CD14-positive monocyte (primary cell): Measurements from ENCODE around the gene PSMD11. TPM values are rescaled to one million over a fixed set of nuclear protein-coding genes. Genes with fewer than 3 reads are reported as not detected.
"Not testable (repeated sequence)": the region's sequence is repeated elsewhere in the genome, so short reads cannot be mapped to it uniquely, and the experiment has no call there.

Experiments used
- DNase-seq, 3 donors: peaks; one replicate each; pipeline ENCODE4 v3.0.0-alpha.2; 2011 to 2022
- H2AFZ ChIP-seq: 2 replicates; pipeline ENCODE4 v1.6.0; 2012; ENCODE audit warnings: mild to moderate bottlenecking, low read depth, low read length, inconsistent platforms; ENCODE audit not compliant: insufficient read depth, poor library complexity, severe bottlenecking
- H3K27ac ChIP-seq, 2 donors: 1 replicate in 1 of 2; 2 replicates in 1 of 2; pipeline ENCODE4 v1.5.1; 2012 to 2013; ENCODE audit warnings: low read length in 2 of 2, control low read depth in 1 of 2, inconsistent platforms in 1 of 2, low read depth in 1 of 2, mild to moderate bottlenecking in 1 of 2
- H3K27me3 ChIP-seq, 2 donors: one replicate each; pipeline versions ENCODE4 v1.6.0 to v1.6.1; 2011 to 2013; ENCODE audit warnings: low read length in 2 of 2; ENCODE audit not compliant: control insufficient read depth in 2 of 2, insufficient read depth in 2 of 2
- H3K36me3 ChIP-seq, 2 donors: replicated peaks in 1 of 2; 1 replicate in 1 of 2; 2 replicates in 1 of 2; pipeline versions ENCODE4 v1.5.1 to v1.6.1; 2012 to 2013; ENCODE audit warnings: low read length in 2 of 2, control low read depth in 1 of 2, inconsistent platforms in 1 of 2, mild to moderate bottlenecking in 1 of 2; ENCODE audit not compliant: insufficient read depth in 2 of 2, control insufficient read depth in 1 of 2
- H3K4me1 ChIP-seq, 2 donors: 1 replicate in 1 of 2; 2 replicates in 1 of 2; pipeline versions ENCODE4 v1.5.1 to v1.6.1; 2012 to 2013; ENCODE audit warnings: low read length in 2 of 2, control low read depth in 1 of 2, inconsistent platforms in 1 of 2, mild to moderate bottlenecking in 1 of 2, moderate library complexity in 1 of 2; ENCODE audit not compliant: insufficient read depth in 2 of 2, control insufficient read depth in 1 of 2
- H3K4me2 ChIP-seq: replicated peaks from 2 replicates; pipeline ENCODE3; 2012; ENCODE audit warnings: low read length, moderate library complexity, mild to moderate bottlenecking; ENCODE audit not compliant: poor library complexity, severe bottlenecking; ENCODE audit errors: extremely low read depth
- H3K4me3 ChIP-seq, 3 experiments: fragments of 200-600 bp in 1 of 3; sonication (generic) in 1 of 3; replicated peaks in 1 of 3; 1 replicate in 2 of 3; 2 replicates in 1 of 3; pipeline ENCODE4 v1.5.1; 2011 to 2013; ENCODE audit warnings: low read length in 3 of 3, mild to moderate bottlenecking in 3 of 3, control low read depth in 2 of 3, low read depth in 2 of 3, inconsistent platforms in 1 of 3, moderate library complexity in 1 of 3
- H3K79me2 ChIP-seq: 2 replicates; pipeline ENCODE4 v1.6.0; 2012; ENCODE audit warnings: mild to moderate bottlenecking, control low read depth, inconsistent platforms, low read length, moderate library complexity; ENCODE audit not compliant: insufficient read depth
- H3K9ac ChIP-seq: 2 replicates; pipeline ENCODE4 v1.6.0; 2017; ENCODE audit warnings: low read length, mild to moderate bottlenecking; ENCODE audit not compliant: insufficient read depth, poor library complexity, severe bottlenecking
- H3K9me3 ChIP-seq, 2 donors: replicated peaks in 1 of 2; 1 replicate in 1 of 2; 2 replicates in 1 of 2; pipeline versions ENCODE4 v1.5.1 to v1.6.1; 2012 to 2013; ENCODE audit warnings: low read length in 2 of 2, control low read depth in 1 of 2; ENCODE audit not compliant: control insufficient read depth in 1 of 2, insufficient read depth in 1 of 2
- H4K20me1 ChIP-seq: 2 replicates; pipeline ENCODE4 v1.6.0; 2012; ENCODE audit warnings: mild to moderate bottlenecking, low read length, control low read depth, moderate library complexity; ENCODE audit not compliant: insufficient read depth
- H3K27ac Mint-ChIP-seq, 7 donors: one replicate each; pipeline ENCODE4 v1.8.0; 2020; ENCODE audit warnings: mild to moderate bottlenecking in 7 of 7, mixed read lengths in 7 of 7, moderate library complexity in 6 of 7, inconsistent platforms in 2 of 7
- H3K27me3 Mint-ChIP-seq, 3 donors: one replicate each; pipeline ENCODE4 v1.8.0; 2021 to 2022; ENCODE audit warnings: low read depth in 3 of 3, mild to moderate bottlenecking in 3 of 3, mixed read lengths in 3 of 3, moderate library complexity in 3 of 3, inconsistent platforms in 1 of 3
- H3K36me3 Mint-ChIP-seq, 2 donors: one replicate each; pipeline ENCODE4 v1.8.0; 2020; ENCODE audit warnings: mixed read lengths in 2 of 2, inconsistent platforms in 1 of 2, mild to moderate bottlenecking in 1 of 2
- H3K4me1 Mint-ChIP-seq: one replicate; pipeline ENCODE4 v1.8.0; 2020; ENCODE audit warnings: mild to moderate bottlenecking, mixed read lengths
- H3K4me3 Mint-ChIP-seq, 2 donors: one replicate each; pipeline ENCODE4 v1.8.0; 2020; ENCODE audit warnings: mild to moderate bottlenecking in 2 of 2, mixed read lengths in 2 of 2, moderate library complexity in 1 of 2
- H3K9me3 Mint-ChIP-seq, 7 donors: one replicate each; pipeline ENCODE4 v1.8.0; 2020 to 2022; ENCODE audit warnings: mixed read lengths in 7 of 7, mild to moderate bottlenecking in 6 of 7, moderate library complexity in 6 of 7, inconsistent platforms in 2 of 7
- CTCF ChIP-seq: fragments of 200-600 bp; IDR thresholded peaks from one replicate; pipeline ENCODE4 v1.8.0; 2022; ENCODE audit warnings: antibody characterized with exemption, mild to moderate bottlenecking
- WGBS: methylation state at CpG from one replicate; pipeline ENCODE4 v1.1.5; 2013; ENCODE audit warnings: missing lambda C conversion rate; ENCODE audit not compliant: insufficient coverage; 5-methylcytosine and 5-hydroxymethylcytosine counted together
- intact Hi-C, 2 donors: fragments of 100-400 bp; cut with micrococcal nuclease; formaldehyde crosslinking; loops; one replicate each; pipeline versions ENCODE4 v1.15.0 to v1.15.1; 2023
- polyA plus RNA-seq, 3 donors: library from polyadenylated mRNA; depleted of rRNA in 1 of 3; unstranded in 2 of 3; stranded (reverse) in 1 of 3; fragments of 300-500 nt in 2 of 3; fragments of >200 nt in 1 of 3; fragmentation: Illumina TruSeq in 2 of 3; gene quantifications; 1 replicate in 2 of 3; 2 replicates in 1 of 3; pipeline ENCODE4 v1.2.3, GENCODE V29; 2012 to 2021

PSMD11 gene
- polyA plus RNA-seq, 3 donors: 29.9 to 112 (median 91.8) TPM

GRCh38 chr17:32398946-32399345 lies 45.4 kb upstream of the PSMD11 start:
- TF ChIP-seq CTCF: no peak
- Histone ChIP-seq H3K36me3 (no peaks in the 10 kb centered on the region), H3K4me3 (no peak overlapping the region), H3K4me1 (no peaks in the 10 kb centered on the region), H3K27ac (no peak overlapping the region), H3K4me2 (no peak overlapping the region), H4K20me1 (no peaks in the 10 kb centered on the region), H3K9ac (no peak overlapping the region), H3K27me3 (no peaks in the 10 kb centered on the region), H2AFZ (no peak overlapping the region), H3K79me2 (no peaks in the 10 kb centered on the region), H3K9me3 (no peaks in the 10 kb centered on the region)
- no peaks in the 10 kb centered on the region for H3K4me1 Mint-ChIP-seq
- no peak for DNase-seq
- H3K36me3 Mint-ChIP-seq: peaks cover 1 to 9% of the 10 kb centered on the region in 2 donors
- no peak overlapping the region for H3K4me3 Mint-ChIP-seq
- no peak overlapping the region for H3K27ac Mint-ChIP-seq
- intact Hi-C loops: no loop called here
- no peaks in the 10 kb centered on the region for H3K9me3 Mint-ChIP-seq
- peaks cover 0 to 2% (median 0%) of the 10 kb centered on the region in 3 donors for H3K27me3 Mint-ChIP-seq

DNA sequence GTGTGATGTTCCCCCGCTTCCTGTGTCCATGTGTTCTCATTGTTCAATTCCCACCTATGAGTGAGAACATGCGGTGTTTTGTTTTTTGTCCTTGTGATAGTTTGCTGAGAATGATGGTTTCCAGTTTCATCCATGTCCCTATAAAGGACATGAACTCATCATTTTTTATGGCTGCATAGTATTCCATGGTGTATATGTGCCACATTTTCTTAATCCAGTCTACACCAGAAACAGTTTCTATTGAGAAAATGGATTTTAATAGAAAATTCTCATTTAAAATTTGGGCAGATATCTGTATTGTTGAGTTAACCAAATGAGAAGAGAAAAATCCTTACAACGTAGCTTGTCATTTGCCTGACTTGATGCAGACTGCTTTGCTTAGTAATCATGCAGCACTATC lies 34.2 kb upstream of the PSMD11 start:
- DNase-seq, H3K9ac ChIP-seq, H3K9me3 Mint-ChIP-seq, H3K27ac ChIP-seq, H3K4me1 Mint-ChIP-seq, H3K27ac Mint-ChIP-seq, H3K4me1 ChIP-seq, intact Hi-C loops, H3K9me3 ChIP-seq, H2AFZ ChIP-seq, H3K36me3 ChIP-seq, H3K4me3 Mint-ChIP-seq, H4K20me1 ChIP-seq, H3K4me2 ChIP-seq, H3K4me3 ChIP-seq, H3K27me3 Mint-ChIP-seq, H3K79me2 ChIP-seq, H3K27me3 ChIP-seq: not testable (repeated sequence)
- H3K36me3 Mint-ChIP-seq: peaks cover 13 to 14% of the 10 kb centered on the region in 2 donors
- 100% methylated on average over 1 of the region's 3 CpGs for WGBS
